Adipose tissue (tissue), 3 donors: Measurements from ENCODE around the gene CDCA5. TPM values are rescaled to one million over a fixed set of nuclear protein-coding genes. Genes with fewer than 3 reads are reported as not detected.
A peak's percentile ranks its signal among the peaks of the same experiment; 100 is the strongest.

Experiments used
- H3K27ac ChIP-seq: one replicate; pipeline ENCODE4 v1.5.1; 2013; ENCODE audit warnings: low read depth, low read length
- WGBS, 3 donors: extraction: QIAGEN DNeasy Blood & Tissue Kit; methylation state at CpG; one replicate each; pipeline ENCODE4 v1.1.7; 2013; 5-methylcytosine and 5-hydroxymethylcytosine counted together
- polyA plus RNA-seq, 3 donors: library from polyadenylated mRNA; stranded (reverse); fragments of 200-250 nt; gene quantifications; one replicate each; pipeline ENCODE4 v1.2.3, GENCODE V29; 2013
- donor health status: healthy with polysubstance abuse.
- donor health status: Bipolar disorder and iron deficiency.
- donor health status: healthy.

Gene CDCA5
- 1 to 10 TPM in 1 of 3 donors, under 1 TPM in 2; 0.39 to 1.3 (median 0.52) TPM for polyA plus RNA-seq

- peak within 1 kb of the TSS; percentile 91 for H3K27ac ChIP-seq
- WGBS, 3 donors, result 0% methylated on average over 66 to 79 of the region's 79 CpGs
These were observed at the start of gene CDCA5, which contains the start of gene ZFPL1 for GRCh38 chr11:65083834-65084597. CDCA5 (minus strand) TSS chr11:65084040; CDS start chr11:65083978, 62 bp downstream. ZFPL1 (plus strand) TSS chr11:65084222; CDS start chr11:65084699, 477 bp downstream.

- no peak overlapping the region for H3K27ac ChIP-seq
- 25 to 44% (median 31%) methylated on average over 18 of the region's 18 CpGs for WGBS, 3 donors
These were observed 49.3 kb upstream of the CDCA5 start for GRCh38 chr11:65132988-65133700.

- 53 to 59% (median 53%) methylated on average over 10 of the region's 10 CpGs for WGBS, 3 donors
These were observed 48.6 kb upstream of the CDCA5 start for GRCh38 chr11:65132238-65132987.

GRCh38 chr11:65131895-65132237, 48.0 kb upstream of the CDCA5 start:
- no peak overlapping the region for H3K27ac ChIP-seq
- 53 to 77% (median 69%) methylated on average over 6 of the region's 6 CpGs for WGBS, 3 donors

More at GRCh38 chr11:65132238-65132987, 48.6 kb upstream of the CDCA5 start:
- no peak overlapping the region for H3K27ac ChIP-seq

GRCh38 chr11:65131417-65131776, 47.6 kb upstream of the CDCA5 start:
- no peak overlapping the region for H3K27ac ChIP-seq
- whole genome bisulfite sequencing, 3 donors, result 51 to 83% (median 81%) methylated on average over 3 of the region's 3 CpGs

GRCh38 chr11:65130631-65131416, 47.0 kb upstream of the CDCA5 start:
- 70 to 86% (median 84%) methylated on average over 18 to 19 of the region's 19 CpGs for WGBS, 3 donors
- no peak overlapping the region for H3K27ac ChIP-seq

GRCh38 chr11:65129649-65130441, 46.0 kb upstream of the CDCA5 start:
- 72 to 89% (median 88%) methylated on average over 13 of the region's 13 CpGs for WGBS, 3 donors

GRCh38 chr11:65128182-65129145, 44.6 kb upstream of the CDCA5 start:
- 74 to 88% (median 87%) methylated on average over 15 of the region's 15 CpGs for WGBS, 3 donors
- H3K27ac ChIP-seq, result no peak overlapping the region

More at GRCh38 chr11:65129649-65130441, 46.0 kb upstream of the CDCA5 start:
- H3K27ac ChIP-seq, result no peak overlapping the region

- 74 to 80% (median 76%) methylated on average over 12 of the region's 12 CpGs for WGBS, 3 donors
These were observed 43.8 kb upstream of the CDCA5 start for GRCh38 chr11:65127473-65128181.

GRCh38 chr11:65126624-65127274, 42.9 kb upstream of the CDCA5 start:
- no peak overlapping the region for H3K27ac ChIP-seq
- 74 to 79% (median 75%) methylated on average over 6 of the region's 6 CpGs for WGBS, 3 donors

More at GRCh38 chr11:65127473-65128181, 43.8 kb upstream of the CDCA5 start:
- H3K27ac ChIP-seq, result no peak overlapping the region

- WGBS, 3 donors, result 85 to 90% (median 88%) methylated on average over 12 of the region's 12 CpGs
- no peak overlapping the region for H3K27ac ChIP-seq
These were observed 41.6 kb upstream of the CDCA5 start for GRCh38 chr11:65125197-65126056.

GRCh38 chr11:65124480-65125196, 40.8 kb upstream of the CDCA5 start:
- WGBS, 3 donors, result 86 to 90% (median 89%) methylated on average over 5 of the region's 5 CpGs
- H3K27ac ChIP-seq, result no peak overlapping the region

GRCh38 chr11:65121865-65122696, 38.2 kb upstream of the CDCA5 start, which contains the start of the genes FAU and MRPL49:
FAU (minus strand) TSS chr11:65122134; CDS start chr11:65121813, 321 bp downstream.
MRPL49 (plus strand) TSS chr11:65122321; CDS start chr11:65122347, 26 bp downstream.
- peak within 1 kb of the TSS; percentile 70 for H3K27ac ChIP-seq
- WGBS, 3 donors, result 0% methylated on average over 64 of the region's 64 CpGs
